K562 (cell line): ENCODE data around the gene RRAS. TPM values are rescaled to one million over a fixed set of nuclear protein-coding genes. Genes with fewer than 3 reads are reported as not detected.

Source experiments
- ATAC-seq: fragments of 200-7000 bp; cut with Tn5 transposase; 3 replicates; pipeline ENCODE4 v1.9.1; 2020; ENCODE audit warnings: moderate library complexity
- BruUV-seq: library from RNA; stranded (reverse); fragments of 400-500 nt; replicated peaks from 2 replicates; lab custom pipeline; 2021; lab: Mats Ljungman, UMichigan
- CTCF ChIA-PET: fragments of 300-600 bp; formaldehyde crosslinking; extraction: SDS; loops from one replicate; lab custom pipeline; 2021; ENCODE audit warnings: low intra/inter-chr PET ratio; lab: Yijun Ruan, JAX
- POLR2A ChIA-PET: fragments of 300-600, 350-650 bp; sonication (Branson Sonifier 250); formaldehyde crosslinking; extraction: SDS; loops from one replicate; lab custom pipeline; 2021; ENCODE audit warnings: antibody characterized with exemption, inconsistent platforms; lab: Yijun Ruan, JAX
- DNase-seq, 4 experiments: peaks; one replicate each; pipeline versions ENCODE4 v3.0.0 to v3.0.0-alpha.2; 2011 to 2018; ENCODE audit warnings: low spot score in 3 of 4, mixed read lengths in 3 of 4; ENCODE audit errors: extremely low read depth in 1 of 4
- FAIRE-seq: peaks from 2 replicates; lab custom pipeline; 2011; peaks lifted over from hg19 to GRCh38; lab: Jason Lieb, UNC
- H2AFZ ChIP-seq: 2 replicates; pipeline ENCODE4 v1.6.0; 2011; ENCODE audit warnings: low read depth, low read length, control low read depth, inconsistent platforms
- H3K27ac ChIP-seq: fragments of 200-600 bp; 3 replicates; pipeline ENCODE4 v1.8.0; 2011; ENCODE audit warnings: low read depth, mild to moderate bottlenecking, control low read depth, inconsistent platforms, low read length, moderate library complexity, mixed read lengths; ENCODE audit errors: extremely low read depth
- H3K27me3 ChIP-seq, 2 experiments: fragments of 300-600 bp in 1 of 2; 2 replicates in 1 of 2; 3 replicates in 1 of 2; pipeline versions ENCODE4 v1.6.0 to v1.8.0; 2011; ENCODE audit warnings: inconsistent platforms in 2 of 2, low read length in 2 of 2, mild to moderate bottlenecking in 1 of 2, mixed read lengths in 1 of 2, moderate library complexity in 1 of 2; ENCODE audit not compliant: control insufficient read depth in 2 of 2, insufficient read depth in 2 of 2
- H3K36me3 ChIP-seq: fragments of 300-600 bp; 3 replicates; pipeline ENCODE4 v1.8.0; 2011; ENCODE audit warnings: mild to moderate bottlenecking, low read length, inconsistent platforms; ENCODE audit not compliant: control insufficient read depth, insufficient read depth
- H3K4me1 ChIP-seq, 2 experiments: fragments of 200-600 bp in 1 of 2; replicated peaks in 1 of 2; 2 replicates in 1 of 2; 3 replicates in 1 of 2; pipeline versions ENCODE4 v1.5.1 to v1.8.0; 2011; ENCODE audit warnings: inconsistent platforms in 2 of 2, low read length in 2 of 2, mild to moderate bottlenecking in 1 of 2, mixed read lengths in 1 of 2, moderate library complexity in 1 of 2; ENCODE audit not compliant: control insufficient read depth in 2 of 2, insufficient read depth in 2 of 2
- H3K4me2 ChIP-seq: 2 replicates; pipeline ENCODE4 v1.6.1; 2011; ENCODE audit warnings: low read length, control low read depth, inconsistent platforms, mixed read lengths; ENCODE audit not compliant: insufficient read depth
- H3K4me3 ChIP-seq: fragments of 200-600 bp; sonication (generic), shearing (Covaris generic); 2 replicates; pipeline ENCODE4 v1.5.1; 2016; ENCODE audit warnings: control low read depth, inconsistent platforms
- H3K79me2 ChIP-seq: fragments of 200-600 bp; 3 replicates; pipeline ENCODE4 v1.8.0; 2011; ENCODE audit warnings: low read length, inconsistent platforms; ENCODE audit not compliant: control insufficient read depth, insufficient read depth
- H3K9ac ChIP-seq, 2 experiments: 2 replicates each; pipeline versions ENCODE4 v1.6.0 to v1.6.1; 2011; ENCODE audit warnings: low read depth in 2 of 2, low read length in 2 of 2, control low read depth in 1 of 2, inconsistent platforms in 1 of 2, mild to moderate bottlenecking in 1 of 2, mixed read lengths in 1 of 2; ENCODE audit not compliant: insufficient read depth in 1 of 2
- H3K9me1 ChIP-seq: one replicate; pipeline ENCODE4 v1.6.0; 2011; ENCODE audit warnings: inconsistent platforms, mild to moderate bottlenecking, low read length, moderate library complexity; ENCODE audit not compliant: control insufficient read depth, insufficient read depth
- H3K9me3 ChIP-seq: replicated peaks from 2 replicates; pipeline ENCODE4 v1.5.1; 2011; ENCODE audit warnings: low read depth, low read length, inconsistent platforms; ENCODE audit not compliant: control insufficient read depth, insufficient read depth
- H4K20me1 ChIP-seq: replicated peaks from 2 replicates; pipeline ENCODE4 v1.6.1; 2011; ENCODE audit warnings: low read length, inconsistent platforms, mixed read lengths; ENCODE audit not compliant: control insufficient read depth, insufficient read depth
- CHD1 ChIP-seq: fragments of 200-600 bp; sonication (generic); IDR thresholded peaks from one replicate; pipeline ENCODE4 v1.6.1; 2012; ENCODE audit warnings: mild to moderate bottlenecking, moderate library complexity, low read length, inconsistent platforms
- CTCF ChIP-seq, 3 experiments: IDR thresholded peaks in 2 of 3; conservative IDR thresholded peaks in 1 of 3; 2 replicates each; pipeline ENCODE4 v1.5.1; 2011 to 2012; ENCODE audit warnings: low read length in 3 of 3, mild to moderate bottlenecking in 3 of 3, control low read depth in 2 of 3, improper control_type of control experiment in 1 of 3, inconsistent platforms in 1 of 3, low read depth in 1 of 3, mixed read lengths in 1 of 3, moderate library complexity in 1 of 3; ENCODE audit not compliant: insufficient read depth in 2 of 3
- CTCFL ChIP-seq: IDR thresholded peaks from 2 replicates; pipeline ENCODE4 v1.6.1; 2011; ENCODE audit warnings: borderline replicate concordance, low read depth, mild to moderate bottlenecking, moderate library complexity, low read length; ENCODE audit not compliant: insufficient read depth, poor library complexity, severe bottlenecking
- DPF2 ChIP-seq: fragments of 450-650 bp; IDR thresholded peaks from 2 replicates; pipeline ENCODE4 v1.6.1; 2016
- FOXP1 ChIP-seq: sonication (generic); formaldehyde crosslinking; IDR thresholded peaks from 2 replicates; pipeline ENCODE4 v1.8.0; 2022; ENCODE audit warnings: mild to moderate bottlenecking, missing genetic modification reagents
- HDAC1 ChIP-seq, 2 experiments: fragments of 450-650 bp; IDR thresholded peaks; 2 replicates each; pipeline ENCODE4 v1.6.1; 2016 to 2017; ENCODE audit warnings: inconsistent platforms in 1 of 2, mild to moderate bottlenecking in 1 of 2, moderate library complexity in 1 of 2
- HDAC2 ChIP-seq: fragments of 450-650 bp; IDR thresholded peaks from 2 replicates; pipeline ENCODE4 v1.6.1; 2016; ENCODE audit warnings: mild to moderate bottlenecking
- HEY1 ChIP-seq: fragments of 250-450 bp; sonication (Bioruptor Pico); IDR thresholded peaks from 2 replicates; pipeline ENCODE4 v1.5.0; 2020; ENCODE audit warnings: mild to moderate bottlenecking, moderate library complexity, borderline replicate concordance
- KAT8 ChIP-seq: fragments of 450-650 bp; IDR thresholded peaks from 2 replicates; pipeline ENCODE4 v1.6.1; 2016; ENCODE audit warnings: low read depth, mild to moderate bottlenecking
- MYC ChIP-seq, 2 experiments: fragments of 250-450 bp in 1 of 2; sonication (Bioruptor Pico) in 1 of 2; IDR thresholded peaks; 2 replicates each; pipeline versions ENCODE4 v1.5.1 to v1.6.1; 2012 to 2021; ENCODE audit warnings: low read depth in 2 of 2, borderline replicate concordance in 1 of 2, improper control_type of control experiment in 1 of 2, low read length in 1 of 2, mild to moderate bottlenecking in 1 of 2, moderate library complexity in 1 of 2
- PHF8 ChIP-seq: fragments of 200-600 bp; sonication (generic); IDR thresholded peaks from 2 replicates; pipeline ENCODE4 v1.6.1; 2012; ENCODE audit warnings: mixed run types, mild to moderate bottlenecking, inconsistent platforms, low read length, moderate library complexity, borderline replicate concordance
- WGBS: fragments of 100-300 bp; shearing (Covaris generic); methylation state at CpG from one replicate; pipeline ENCODE4 v1.1.6; 2016; ENCODE audit warnings: low coverage, mixed read lengths; ENCODE audit not compliant: insufficient coverage; ENCODE audit errors: missing lambda C conversion rate; 5-methylcytosine and 5-hydroxymethylcytosine counted together
- in situ Hi-C: fragments of 300-500 bp; cut with MboI; formaldehyde crosslinking; loops from 4 replicates; pipeline ENCODE4 v1.15.0; 2018; ENCODE audit warnings: inconsistent platforms, mixed read lengths
- intact Hi-C: fragments of 100-400 bp; cut with micrococcal nuclease; formaldehyde crosslinking; loops from 2 replicates; pipeline ENCODE4 v1.14.2; 2022
- polyA plus RNA-seq, 8 experiments: library from polyadenylated mRNA; depleted of rRNA in 4 of 8; stranded (reverse) in 5 of 8; unstranded in 3 of 8; fragments of >200 nt; fragmentation: Nextera tagmentation in 2 of 8; fragmentation: Illumina TruSeq in 1 of 8; extraction: Ambion mirVana in 2 of 8; extraction: Trizol in 1 of 8; gene quantifications; 2 replicates each; pipeline versions ENCODE4 v1.2.1 to v1.2.3, GENCODE V29; 2011 to 2014; ENCODE audit warnings: inconsistent platforms in 1 of 8, missing spikeins in 1 of 8
- total RNA-seq, 7 experiments: library from RNA; depleted of rRNA in 6 of 7; stranded (reverse); fragments of >200 nt in 6 of 7; fragmentation: Illumina TruSeq in 2 of 7; extraction: Trizol in 2 of 7; gene quantifications; 2 replicates each; pipeline versions ENCODE4 v1.2.1 to v1.2.3, GENCODE V29; 2011 to 2021; ENCODE audit warnings: low replicate concordance in 1 of 7

Gene RRAS
- total and polyA plus RNA-seq, 9 of the 15 experiments (the other 6 are each of a cell fraction or from before 2014, with no cell fraction given): 0.70 to 17.3 (median 8.2) TPM

- DNase-seq (peak in 1 of 4 experiments; percentile 44), ATAC-seq (no peak), FAIRE-seq (peak; percentile 62)
- peak overlapping the region; percentile 97 for H3K4me3 ChIP-seq
- H3K79me2 ChIP-seq: peaks cover 48% of the 10 kb centered on the region
- H3K36me3 ChIP-seq: peaks cover 43% of the 10 kb centered on the region; the same call in 2 of the 3 replicates
- intact Hi-C loops (loop anchor here (2.0 kb wide), 1 partner anchor 34 kb away; the partner anchor contains the start of gene PRMT1), in situ Hi-C loops (no loop called here)
- H3K9me3 ChIP-seq: no peaks in the 10 kb centered on the region
- peak overlapping the region; percentile 98 to 99 for H3K9ac ChIP-seq
- no peaks in the 10 kb centered on the region for H4K20me1 ChIP-seq
- H3K9me1 ChIP-seq: no peaks in the 10 kb centered on the region
- H3K27me3 ChIP-seq: no peaks in the 10 kb centered on the region
- peak overlapping the region; percentile 98 for H3K4me2 ChIP-seq
- H2AFZ ChIP-seq: peak overlapping the region; percentile 66
- TF ChIP-seq CTCFL (peak; percentile 2), DPF2 (0 out of 2 replicates have a peak, but pooled peaks have one; percentile 30), CHD1 (peak; percentile 60), HEY1 (CRISPR knock-in tag) (no peak), HDAC2 (no peak), KAT8 (no peak), CTCF (IDR thresholded peaks at IDR 0.05 in 2 of 3, conservative IDR thresholded peaks at IDR 0.05 in 1 of 3; ENCODE audit: insufficient read depth in 2 of 3, low read depth in 1 of 3, low read length in 3 of 3) (peak in 2 of 3 experiments; percentile 1 to 20; a peak in 2 of 6 replicates), PHF8 (peak; percentile 18; the same call in 1 of the 2 replicates), MYC (IDR thresholded peaks at IDR 0.05; ENCODE audit: low read depth, low read length) (no peak), MYC (CRISPR knock-in tag; IDR thresholded peaks at IDR 0.05; ENCODE audit: borderline replicate concordance, low read depth) (peak; percentile 28; the same call in 1 of the 2 replicates), HDAC1 (IDR thresholded peaks at IDR 0.05) (0 out of 4 replicates have a peak, but pooled peaks of 1 of the 2 experiments have one; percentile 19), FOXP1 (CRISPR knock-in tag) (0 out of 2 replicates have a peak, but pooled peaks have one; percentile 5)
- H3K4me1 ChIP-seq: peaks cover 27 to 54% of the 10 kb centered on the region in 2 experiments
- no TSS peak for BruUV-seq
- WGBS: 0% methylated on average over 5 of the region's 5 CpGs
- POLR2A ChIA-PET: interaction anchor here (0.7 to 2.8 kb wide), 11 partner anchors 12 to 146 kb away, joined by 3 to 27 read pairs (median 5); partner anchors contain the start of genes PRMT1 and RPS11
- H3K27ac ChIP-seq: peak overlapping the region; percentile 97
- CTCF ChIA-PET: no interaction called here
Measured at GRCh38 chr19:49642492-49643035, 2.6 kb upstream of the RRAS start.
